NOMO-1 (cell line): ENCODE results near the gene HOXC9.
A peak's percentile ranks its signal among the peaks of the same experiment; 100 is the strongest.

Experiments used
- DNase-seq, 2 experiments: peaks; one replicate each; lab custom pipeline; 2025; ENCODE audit not compliant: unreplicated experiment in 2 of 2; lab: John Stamatoyannopoulos, UW

The HOXC9 gene

DNA sequence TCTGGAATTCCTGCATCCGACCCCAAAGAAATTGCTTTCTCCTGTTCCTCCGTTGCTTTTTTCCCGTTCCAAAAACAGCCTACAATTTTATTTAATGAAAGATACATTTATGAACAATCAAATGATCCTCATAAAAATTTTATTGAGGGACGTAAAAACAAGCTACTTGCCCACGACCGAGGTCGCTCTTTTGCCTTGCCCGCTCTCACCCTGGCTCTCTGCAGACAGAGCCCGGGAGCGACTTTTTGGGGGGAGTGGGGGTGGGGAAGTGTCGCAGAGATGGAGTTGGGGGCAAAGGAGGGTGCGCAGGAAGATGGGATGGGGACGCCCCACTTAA is 1.1 kb upstream of the HOXC9 start:
- no peak for DNase-seq

DNA sequence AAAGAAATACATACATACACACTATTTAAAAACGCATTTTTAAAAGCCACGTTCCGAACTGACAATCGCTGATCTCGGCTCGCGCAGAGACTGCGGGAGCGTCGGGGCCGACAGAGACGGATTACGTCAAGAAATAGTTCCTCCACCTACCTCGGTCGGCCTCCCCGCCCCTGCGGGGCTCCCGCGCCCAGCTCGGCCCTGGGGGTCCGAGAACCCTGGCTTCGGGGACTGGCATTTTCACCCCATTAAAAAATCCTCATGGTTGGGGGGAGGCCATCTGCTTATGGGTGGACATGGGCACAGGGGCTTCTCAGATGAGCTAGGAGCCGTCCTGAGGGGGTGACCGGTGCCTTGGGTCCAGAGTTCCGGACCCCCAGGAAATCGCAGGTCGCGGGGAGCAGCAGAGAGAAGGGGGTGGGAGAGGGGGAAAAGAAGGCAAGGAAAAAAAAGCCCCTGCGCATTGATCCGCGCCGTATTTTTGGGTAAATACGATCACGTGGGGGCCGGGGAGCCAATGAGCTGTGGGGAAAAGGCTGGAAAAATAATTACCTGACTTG is 324 bp upstream of the HOXC9 start:
- no peak for DNase-seq

DNA sequence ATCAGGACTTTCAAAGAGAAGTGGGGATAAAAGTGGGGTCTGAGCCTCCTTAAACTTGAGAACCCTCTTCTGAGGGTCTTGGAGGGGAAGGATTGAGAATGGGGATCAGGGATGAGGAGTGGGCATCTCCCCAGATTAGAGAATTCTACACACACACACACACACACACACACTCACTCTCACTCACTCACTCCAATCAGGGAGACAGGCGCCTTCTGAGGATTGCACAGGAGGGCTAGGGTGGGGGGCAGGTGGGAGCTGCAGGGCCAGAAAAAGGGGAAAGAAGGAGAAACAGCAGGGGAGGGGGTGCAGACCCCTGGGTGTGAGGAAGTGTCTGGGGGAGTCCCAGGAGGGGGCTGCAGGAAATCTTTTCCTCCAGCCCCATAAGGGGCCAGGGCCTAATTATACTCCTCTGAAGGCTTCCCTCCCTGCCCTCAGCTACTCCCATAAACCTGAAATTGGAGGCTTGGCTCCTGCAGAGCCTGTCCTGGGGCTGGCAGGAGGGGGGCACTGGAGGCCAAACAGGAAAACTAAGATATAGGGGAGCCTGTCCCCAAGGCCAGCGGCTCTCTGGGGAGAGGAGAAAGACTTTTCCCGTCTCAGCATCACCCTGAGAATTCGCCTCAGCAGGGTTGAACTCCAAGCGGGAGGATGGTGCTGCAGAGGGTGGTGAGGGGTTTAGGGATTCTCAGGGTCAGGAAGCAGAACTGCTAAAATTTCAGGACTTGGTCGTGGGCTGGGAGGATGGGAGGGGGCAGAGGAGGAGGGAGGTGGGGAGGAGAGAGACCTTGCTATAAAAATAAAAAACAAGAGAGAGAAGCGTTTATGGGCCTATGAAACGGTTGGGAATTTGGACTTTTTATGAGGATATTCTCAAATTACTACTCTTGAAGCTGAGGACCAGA is 1.6 kb downstream of the HOXC9 start:
- no peak for DNase-seq

DNA sequence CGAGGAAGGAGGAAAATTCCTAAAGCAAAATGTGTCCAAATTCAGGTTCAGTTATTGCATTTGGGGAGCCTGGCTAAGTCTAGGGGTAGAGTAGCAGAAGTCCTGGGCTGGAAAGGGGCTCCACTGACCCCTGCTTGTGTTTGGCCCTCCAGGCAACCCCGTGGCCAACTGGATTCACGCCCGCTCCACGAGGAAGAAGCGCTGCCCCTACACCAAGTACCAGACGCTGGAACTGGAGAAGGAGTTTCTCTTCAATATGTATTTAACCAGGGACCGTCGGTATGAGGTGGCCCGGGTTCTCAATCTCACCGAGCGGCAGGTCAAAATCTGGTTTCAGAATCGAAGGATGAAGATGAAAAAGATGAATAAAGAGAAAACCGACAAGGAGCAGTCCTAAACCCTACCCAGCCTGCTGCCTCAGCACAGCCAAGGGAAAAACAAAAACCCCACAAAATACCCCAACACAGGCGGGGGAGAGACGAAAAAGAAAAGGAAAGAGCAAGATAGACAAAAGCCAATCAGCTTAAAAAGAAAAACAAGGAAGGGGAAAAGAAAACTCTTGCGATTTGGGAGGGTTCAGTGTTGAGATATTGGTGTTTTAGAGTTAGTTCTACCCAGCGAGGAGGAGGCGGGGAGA is 2.4 kb downstream of the HOXC9 start:
- no peak for DNase-seq

DNA sequence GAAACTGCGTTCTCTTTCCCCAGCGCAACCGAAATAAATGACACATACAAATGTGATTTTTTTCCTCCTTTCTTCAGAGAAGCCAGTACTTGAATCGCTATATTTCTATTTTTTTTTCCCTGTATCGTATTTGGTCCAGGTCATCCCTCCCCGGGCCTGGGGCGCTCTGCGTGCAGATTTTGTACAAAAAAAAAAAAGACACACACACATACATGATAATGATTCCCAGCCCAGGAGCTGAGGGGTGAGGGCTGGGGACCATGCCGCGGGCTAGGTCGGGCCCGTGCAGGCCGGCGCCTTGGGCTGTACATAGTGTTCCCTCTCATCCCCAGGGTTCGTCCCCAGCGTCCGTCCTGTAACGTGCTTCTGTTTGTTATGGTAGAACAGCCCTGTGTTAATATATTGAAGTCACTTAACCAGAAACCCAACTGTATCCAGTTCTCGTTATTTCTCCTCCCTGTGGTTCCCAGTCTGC is 3.0 kb downstream of the HOXC9 start:
- DNase-seq = no peak

DNA sequence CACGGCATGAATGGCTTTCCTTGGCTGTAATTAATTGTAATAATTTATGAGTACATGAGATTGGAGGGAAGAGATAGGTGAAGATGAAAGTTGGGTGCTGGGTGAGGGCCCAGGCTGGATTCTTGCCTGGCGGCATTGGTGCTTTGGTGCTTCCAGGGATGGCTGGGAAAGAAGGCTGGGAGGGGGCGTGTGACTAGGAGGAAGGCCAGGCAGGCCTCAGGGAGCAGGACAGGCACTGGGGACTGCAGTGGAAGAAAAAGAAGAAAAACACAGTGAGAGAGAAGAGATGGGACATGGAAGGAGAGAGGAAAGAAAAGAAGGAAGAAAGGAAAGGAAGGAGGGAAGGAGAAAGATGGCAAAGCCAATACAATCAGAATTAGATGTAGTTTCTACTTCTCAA is 3.7 kb downstream of the HOXC9 start:
- DNase-seq = no peak

DNA sequence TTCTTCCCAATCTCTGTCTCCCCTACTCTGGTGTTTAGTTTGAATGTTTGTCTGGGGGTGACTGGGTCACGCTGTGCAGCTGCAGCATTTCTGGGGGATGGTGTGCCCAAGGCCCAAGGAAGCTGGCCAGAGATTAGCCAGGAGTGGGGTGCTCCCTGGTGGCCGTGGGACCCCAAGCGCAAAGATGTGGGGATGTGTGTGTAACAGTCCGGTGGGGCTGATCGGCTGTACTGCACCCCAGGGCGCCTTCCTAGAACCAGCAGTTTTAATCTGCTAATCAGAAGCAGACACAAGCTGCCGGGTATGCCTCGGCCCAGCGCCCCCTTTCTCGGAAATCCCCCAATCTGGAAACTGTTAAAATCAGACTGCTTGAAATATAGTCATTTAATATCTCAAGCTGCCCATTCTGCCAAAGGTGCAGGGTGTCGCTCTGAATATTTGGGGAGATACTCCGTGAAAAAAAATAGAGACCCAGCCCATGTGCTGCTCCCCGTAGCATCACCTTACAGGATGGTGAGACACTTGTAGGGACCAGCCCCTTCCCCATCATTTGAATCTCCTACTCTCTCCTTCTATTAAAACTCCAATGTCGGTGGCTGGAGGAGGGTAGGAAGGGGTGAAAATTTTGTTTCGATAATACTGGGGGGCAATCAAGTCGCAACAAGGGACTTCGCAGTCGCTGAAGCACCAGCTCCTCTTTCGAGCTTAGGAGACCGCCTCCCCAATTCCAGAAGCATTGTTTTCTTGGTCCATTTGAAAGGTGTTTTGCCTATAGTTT is 4.3 kb downstream of the HOXC9 start:
- no peak for DNase-seq

DNA sequence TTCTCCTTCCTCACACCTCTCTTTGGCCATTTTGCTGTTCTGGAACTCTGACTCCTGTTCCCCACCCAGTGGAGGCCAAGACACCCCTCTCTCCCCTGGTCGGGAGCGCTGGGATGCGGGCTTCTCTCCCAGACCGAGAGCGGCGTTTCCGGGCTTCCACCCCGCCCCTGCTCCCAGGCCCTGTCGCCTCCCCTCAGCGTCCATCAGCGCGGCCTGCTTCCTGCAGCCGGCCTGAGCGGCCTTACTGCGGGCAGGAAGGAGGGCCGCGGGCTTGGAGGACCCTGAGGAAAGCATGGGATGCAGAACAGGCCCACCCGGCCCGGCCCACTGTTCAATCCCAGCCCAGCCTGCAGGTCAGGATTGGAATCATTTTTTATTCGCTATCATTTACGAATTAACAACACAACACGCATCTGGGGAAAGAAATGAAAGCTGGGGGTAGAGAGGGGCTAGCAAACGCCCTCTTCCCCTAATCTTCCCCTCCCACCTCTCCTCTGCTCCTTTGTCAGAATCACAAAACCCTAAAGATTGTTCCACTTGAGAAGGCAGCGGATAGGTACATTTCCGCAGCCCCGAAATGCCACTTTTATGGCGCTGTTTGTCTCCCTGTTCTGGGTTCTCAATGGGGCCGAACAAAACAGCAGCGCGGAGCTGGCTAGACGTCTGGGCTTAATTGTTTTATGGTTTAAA is 5.0 kb downstream of the HOXC9 start:
- DNase-seq = no peak

DNA sequence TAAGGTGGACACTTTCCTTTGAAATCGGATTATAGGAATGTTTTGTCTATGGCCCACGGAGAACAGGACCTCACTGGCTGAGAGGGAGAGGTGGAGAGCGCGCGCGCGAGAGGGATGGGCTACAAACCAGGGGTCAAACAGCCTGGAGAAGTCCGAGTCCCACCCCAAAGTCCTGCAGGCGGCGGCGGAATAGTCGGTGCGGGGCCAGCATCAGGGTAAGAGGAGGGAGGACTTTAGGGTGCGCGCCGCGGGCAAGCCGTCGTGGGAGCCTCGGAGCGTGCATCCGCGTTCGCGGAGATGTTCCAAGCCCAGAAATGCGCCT is 5.5 kb downstream of the HOXC9 start:
- no peak for DNase-seq

DNA sequence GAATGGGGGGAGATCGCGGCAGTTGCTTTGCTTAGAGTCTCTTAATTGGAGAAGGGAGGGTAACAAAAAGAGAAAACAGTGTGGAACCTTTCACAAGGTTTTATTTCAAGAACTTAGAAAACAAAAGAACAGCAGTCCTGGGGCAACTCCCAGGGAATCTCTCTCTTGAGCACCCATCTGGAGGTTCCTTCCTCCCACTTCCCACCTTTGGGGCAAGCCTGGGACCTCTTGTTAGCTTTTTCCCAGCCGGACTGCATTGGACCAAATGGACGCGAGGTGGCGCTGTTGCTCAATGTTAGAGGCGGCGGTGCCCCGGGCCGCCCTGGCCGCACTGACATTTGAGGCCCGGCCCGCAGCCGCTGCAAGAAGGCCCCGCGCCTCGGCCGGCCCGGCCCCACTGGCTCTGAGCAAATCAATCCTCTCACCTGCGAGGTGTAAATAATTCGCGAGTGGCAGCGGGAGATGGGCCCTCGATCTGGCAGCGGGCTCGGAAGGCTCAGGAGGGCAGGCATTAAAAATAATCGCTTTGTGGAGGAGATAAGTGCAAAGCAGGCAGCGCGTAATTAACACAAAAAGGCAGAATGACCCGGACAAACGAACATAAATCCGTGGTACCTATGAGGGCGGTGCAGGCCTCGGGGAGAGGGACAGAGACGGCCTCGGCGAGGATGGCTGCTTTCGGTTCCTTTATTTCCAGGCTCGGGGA is 6.0 kb downstream of the HOXC9 start:
- peak; percentile 57 to 66 for DNase-seq

DNA sequence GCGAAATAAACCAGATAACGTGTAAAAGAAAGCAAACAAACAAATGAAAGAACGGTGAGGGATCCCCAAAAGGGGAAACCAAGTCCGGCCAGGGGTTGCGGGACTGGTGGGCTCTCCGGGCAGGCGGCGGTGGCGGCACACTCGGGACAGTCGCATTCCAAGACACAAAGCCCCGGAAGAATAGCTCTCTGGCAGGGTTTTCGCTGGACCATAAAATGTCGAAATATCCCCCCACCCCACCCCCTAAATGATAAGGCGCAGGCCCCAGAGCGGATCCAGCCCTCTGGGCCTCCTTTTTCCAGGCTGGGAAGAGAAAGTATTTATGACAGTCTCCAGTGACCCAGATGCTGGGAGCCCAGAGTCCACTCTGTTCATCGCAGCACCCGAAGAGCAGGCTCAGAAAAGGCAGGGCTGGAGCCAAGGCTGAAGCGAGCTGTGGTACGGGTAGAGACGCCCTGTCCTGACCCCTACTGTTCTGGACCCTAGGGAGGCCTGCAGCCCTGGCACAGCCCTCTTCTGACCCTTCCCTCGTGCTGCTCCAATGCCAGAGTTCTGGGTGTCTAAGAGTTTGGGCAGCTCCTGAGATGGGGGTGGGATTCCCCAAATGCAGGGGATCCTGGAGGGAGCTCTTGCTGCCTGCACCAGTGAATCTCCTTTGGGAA is 6.7 kb downstream of the HOXC9 start:
- peak in 1 of 2 experiments; percentile 28 for DNase-seq

DNA sequence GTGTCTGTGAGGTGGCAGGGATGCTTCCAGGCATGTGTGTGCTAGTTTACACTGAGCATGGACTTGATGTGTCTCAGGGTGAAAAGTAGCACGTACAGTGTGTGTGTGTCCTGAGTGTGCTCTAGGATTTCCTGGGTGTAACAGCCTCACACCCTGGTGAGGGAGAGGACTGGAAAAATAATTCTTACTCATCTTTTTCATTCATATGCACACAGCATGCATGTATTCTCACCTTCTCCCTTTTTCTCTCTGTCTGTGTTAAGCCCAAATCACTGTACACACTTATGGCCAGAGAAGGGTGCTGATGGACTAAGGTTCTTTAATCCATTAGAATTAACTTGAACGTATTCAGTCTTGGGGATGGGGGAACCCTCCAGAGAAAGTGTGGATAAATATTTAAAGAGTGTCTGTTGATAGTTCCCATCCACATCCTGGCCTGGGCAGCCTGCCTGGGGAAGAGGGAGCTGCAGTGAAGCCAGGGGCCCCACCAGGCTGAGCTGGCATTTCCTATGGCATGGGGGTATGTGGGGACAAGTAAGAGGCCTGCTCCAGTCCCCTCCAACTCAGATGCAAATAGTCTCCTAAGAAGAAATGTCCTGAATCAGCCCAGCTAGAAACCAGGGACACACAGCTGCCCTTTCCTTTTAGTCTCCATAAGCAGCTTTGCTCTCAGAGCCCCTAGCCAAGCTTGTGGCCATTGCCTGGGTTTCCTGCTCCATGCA is 7.7 kb downstream of the HOXC9 start:
- DNase-seq = no peak

DNA sequence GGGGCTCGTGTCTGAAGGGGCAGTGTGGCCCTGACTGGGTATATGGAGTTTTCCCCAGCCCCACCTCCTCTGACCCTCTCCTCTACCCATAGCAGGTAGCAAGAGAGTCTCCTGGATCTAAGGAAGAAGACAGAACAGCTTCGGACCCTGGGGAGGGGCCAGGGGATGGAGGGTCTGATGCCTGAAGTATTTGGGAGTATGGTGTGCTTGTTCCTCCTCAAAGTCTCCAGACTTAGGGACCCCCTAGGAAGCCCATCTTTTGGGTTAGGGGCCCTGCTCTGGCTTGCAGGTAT is 8.2 kb downstream of the HOXC9 start:
- no peak for DNase-seq

DNA sequence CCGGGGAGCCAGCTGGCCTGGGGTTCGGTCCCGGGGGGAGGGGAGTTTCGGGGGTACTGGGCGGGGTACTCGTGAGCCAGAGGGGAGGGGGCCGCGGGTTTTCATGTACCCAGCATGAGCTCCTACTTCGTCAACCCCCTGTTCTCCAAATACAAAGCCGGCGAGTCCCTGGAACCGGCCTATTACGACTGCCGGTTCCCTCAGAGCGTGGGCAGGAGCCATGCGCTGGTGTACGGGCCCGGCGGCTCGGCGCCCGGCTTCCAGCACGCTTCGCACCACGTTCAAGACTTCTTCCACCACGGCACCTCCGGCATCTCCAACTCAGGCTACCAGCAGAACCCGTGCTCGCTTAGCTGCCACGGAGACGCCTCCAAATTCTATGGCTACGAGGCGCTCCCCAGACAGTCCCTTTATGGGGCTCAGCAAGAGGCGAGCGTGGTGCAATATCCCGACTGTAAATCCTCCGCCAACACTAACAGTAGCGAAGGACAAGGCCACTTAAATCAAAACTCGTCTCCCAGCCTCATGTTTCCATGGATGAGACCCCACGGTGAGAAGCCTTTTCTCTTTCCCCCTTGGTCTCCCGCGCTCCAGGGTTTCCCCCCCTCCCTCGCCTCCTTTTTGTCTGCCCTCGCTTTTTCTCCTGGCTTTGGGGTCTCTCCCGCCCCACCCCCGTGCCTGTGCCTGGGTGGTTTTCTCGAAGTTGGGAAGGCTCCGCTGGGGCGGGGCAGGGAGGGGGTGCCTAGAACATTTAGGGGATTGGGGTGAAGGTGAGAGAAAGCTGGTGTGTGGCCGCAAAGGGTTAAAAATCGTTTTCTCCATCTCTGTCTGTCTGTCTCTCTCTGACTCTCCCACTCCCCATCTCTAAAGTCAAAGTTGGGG is 9.5 kb downstream of the HOXC9 start:
- DNase-seq = peak in 1 of 2 experiments; percentile 32

DNA sequence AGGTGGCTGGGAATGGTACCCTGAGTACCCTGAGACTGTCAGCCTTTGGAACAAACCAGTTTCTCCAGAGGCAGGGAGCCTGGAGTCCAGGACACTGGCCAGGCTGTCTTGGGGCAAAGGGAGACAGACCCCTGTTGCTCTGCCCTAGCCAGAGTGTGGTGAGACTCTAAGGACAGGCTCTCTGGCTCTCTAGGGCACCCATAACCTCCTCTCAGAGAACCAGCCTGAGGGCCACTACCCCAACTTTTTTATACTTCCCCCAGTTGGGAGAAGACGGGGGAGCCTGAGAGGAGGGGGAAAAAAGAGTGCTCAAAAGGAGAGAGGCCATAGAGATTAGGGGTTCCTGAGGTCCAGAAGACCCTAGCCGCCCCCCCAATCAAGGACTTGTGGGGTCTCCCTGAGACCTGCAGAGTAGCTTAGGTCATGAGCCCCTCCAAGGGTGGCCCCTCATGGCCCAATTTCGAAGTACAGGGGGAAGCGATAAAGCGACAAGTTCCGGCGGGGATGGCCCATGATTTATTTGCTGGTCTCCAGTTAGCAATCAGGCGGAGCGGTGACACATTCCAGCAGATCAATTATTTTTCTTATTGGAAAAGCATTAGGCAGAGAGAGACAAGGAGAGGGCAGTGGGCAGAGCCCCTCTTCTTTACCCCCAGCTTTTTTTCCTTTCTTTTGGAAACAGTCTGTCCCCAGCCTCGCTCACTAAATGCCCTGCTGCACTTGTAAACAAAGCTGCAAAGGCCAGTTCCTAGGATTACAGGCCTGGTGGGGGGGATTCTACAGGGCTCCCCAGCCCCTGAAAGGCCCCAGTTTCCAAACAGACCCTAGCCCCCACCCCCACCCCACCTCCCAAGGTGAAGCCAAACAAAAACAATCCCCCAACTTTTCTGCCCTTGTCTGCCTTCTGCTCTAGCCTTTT is 10.4 kb downstream of the HOXC9 start:
- DNase-seq = no peak

DNA sequence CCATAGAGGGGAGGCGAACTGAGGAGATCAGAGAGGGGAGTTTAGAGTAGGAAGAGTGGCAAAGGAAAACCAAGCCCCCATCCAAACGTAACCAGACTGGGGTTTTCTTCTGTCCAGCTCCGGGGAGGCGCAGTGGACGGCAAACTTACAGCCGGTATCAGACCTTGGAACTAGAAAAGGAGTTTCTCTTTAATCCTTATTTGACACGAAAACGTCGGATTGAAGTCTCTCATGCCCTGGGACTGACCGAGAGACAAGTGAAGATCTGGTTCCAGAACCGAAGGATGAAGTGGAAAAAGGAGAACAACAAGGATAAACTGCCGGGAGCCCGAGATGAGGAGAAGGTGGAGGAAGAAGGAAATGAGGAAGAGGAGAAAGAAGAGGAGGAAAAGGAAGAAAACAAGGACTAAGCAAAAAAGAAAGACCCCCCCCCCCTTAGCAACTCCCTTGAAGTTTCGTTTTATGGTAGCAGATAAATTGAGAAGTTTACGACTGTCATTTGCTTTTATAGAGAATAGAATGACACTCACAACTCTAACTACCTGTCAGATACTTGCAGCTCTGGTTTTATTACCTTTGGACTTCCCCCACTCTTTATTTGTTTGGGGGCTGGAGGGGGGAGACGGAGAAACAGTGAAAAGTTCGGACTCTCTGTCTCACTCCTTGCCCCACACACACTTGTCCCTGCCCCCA is 11.2 kb downstream of the HOXC9 start:
- no peak for DNase-seq
